DND-41 (cell line): Measurements from ENCODE around the gene RAD18.

ENCODE experiments used
- ATAC-seq: fragments of 200-7000 bp; cut with Tn5 transposase; 3 replicates; pipeline ENCODE4 v1.9.1; 2021; ENCODE audit warnings: low read depth; ENCODE audit not compliant: insufficient read depth
- DNase-seq: peaks from one replicate; pipeline ENCODE4 v3.0.0-alpha.2; 2020
- H2AFZ ChIP-seq: 2 replicates; pipeline ENCODE4 v1.6.0; 2012; ENCODE audit warnings: low read depth, low read length
- H3K27ac ChIP-seq: 2 replicates; pipeline ENCODE4 v1.5.1; 2012; ENCODE audit warnings: low read length, inconsistent platforms
- H3K27me3 ChIP-seq: fragments of 200-600 bp; sonication (generic); 2 replicates; pipeline ENCODE4 v1.6.0; 2012; ENCODE audit warnings: low read length, mild to moderate bottlenecking, inconsistent platforms; ENCODE audit not compliant: insufficient read depth, poor library complexity
- H3K36me3 ChIP-seq: 2 replicates; pipeline ENCODE4 v1.5.1; 2012; ENCODE audit warnings: low read length, inconsistent platforms; ENCODE audit not compliant: insufficient read depth
- H3K4me1 ChIP-seq: 2 replicates; pipeline ENCODE4 v1.5.1; 2012; ENCODE audit warnings: mild to moderate bottlenecking, low read length; ENCODE audit not compliant: insufficient read depth
- H3K4me2 ChIP-seq: 2 replicates; pipeline ENCODE4 v1.6.0; 2012; ENCODE audit warnings: mild to moderate bottlenecking, moderate library complexity, low read length, inconsistent platforms; ENCODE audit not compliant: insufficient read depth
- H3K4me3 ChIP-seq, 2 experiments: fragments of 200-600 bp in 1 of 2; shearing (Covaris generic) in 1 of 2; 2 replicates each; pipeline ENCODE4 v1.5.1; 2012 to 2016; ENCODE audit warnings: inconsistent platforms in 2 of 2, low read length in 2 of 2, mild to moderate bottlenecking in 2 of 2, low read depth in 1 of 2, moderate library complexity in 1 of 2
- H3K79me2 ChIP-seq: 2 replicates; pipeline ENCODE4 v1.6.0; 2012; ENCODE audit warnings: low read length, inconsistent platforms; ENCODE audit not compliant: insufficient read depth
- H3K9ac ChIP-seq: 2 replicates; pipeline ENCODE4 v1.6.0; 2012; ENCODE audit warnings: low read depth, mild to moderate bottlenecking, inconsistent platforms, low read length, moderate library complexity
- H3K9me3 ChIP-seq: 2 replicates; pipeline ENCODE4 v1.5.1; 2012; ENCODE audit warnings: low read length, moderate library complexity, mild to moderate bottlenecking, inconsistent platforms; ENCODE audit not compliant: insufficient read depth, severe bottlenecking
- H4K20me1 ChIP-seq: 2 replicates; pipeline ENCODE4 v1.6.0; 2012; ENCODE audit warnings: low read length; ENCODE audit not compliant: insufficient read depth
- CTCF ChIP-seq: IDR thresholded peaks from 2 replicates; pipeline ENCODE4 v1.5.1; 2012; ENCODE audit warnings: borderline replicate concordance, low read length, moderate library complexity, mild to moderate bottlenecking; ENCODE audit not compliant: poor library complexity, severe bottlenecking; ENCODE audit errors: extremely low read depth
- EZH2 ChIP-seq: IDR thresholded peaks from 3 replicates; pipeline ENCODE4 v1.6.1; 2012; ENCODE audit warnings: borderline replicate concordance, low read depth, mild to moderate bottlenecking, moderate library complexity, low read length, inconsistent platforms; ENCODE audit not compliant: severe bottlenecking

Gene RAD18

GRCh38 chr3:8856721-8857120, 106.6 kb downstream of the RAD18 start:
- Histone ChIP-seq H3K9me3 (no peaks in the 10 kb centered on the region), H4K20me1 (no peaks in the 10 kb centered on the region), H3K79me2 (no peaks in the 10 kb centered on the region), H3K36me3 (peaks cover 11% of the 10 kb centered on the region; the same call in 1 of the 2 replicates), H3K27me3 (no peaks in the 10 kb centered on the region), H3K4me2 (no peak overlapping the region), H2AFZ (no peak overlapping the region), H3K4me3 (no peak overlapping the region), H3K4me1 (no peaks in the 10 kb centered on the region), H3K9ac (no peak overlapping the region), H3K27ac (no peak overlapping the region)
- DNase-seq, result no peak
- ATAC-seq, result no peak
- TF ChIP-seq CTCF (no peak), EZH2 (no peak)

GRCh38 chr3:8856071-8856470, 107.2 kb downstream of the RAD18 start:
- Histone ChIP-seq H3K9me3 (no peaks in the 10 kb centered on the region), H3K27me3 (no peaks in the 10 kb centered on the region), H3K9ac (no peak overlapping the region), H4K20me1 (no peaks in the 10 kb centered on the region), H3K79me2 (no peaks in the 10 kb centered on the region), H3K36me3 (peaks cover 11% of the 10 kb centered on the region; the same call in 1 of the 2 replicates), H3K4me1 (no peaks in the 10 kb centered on the region), H3K4me3 (no peak overlapping the region), H3K4me2 (no peak overlapping the region), H3K27ac (no peak overlapping the region), H2AFZ (no peak overlapping the region)
- no peak for DNase-seq
- no peak for TF ChIP-seq CTCF
- no peak for TF ChIP-seq EZH2
- ATAC-seq, result no peak

GRCh38 chr3:8854656-8855055, 108.6 kb downstream of the RAD18 start:
- no peaks in the 10 kb centered on the region for H3K79me2 ChIP-seq
- no peaks in the 10 kb centered on the region for H3K9me3 ChIP-seq
- ATAC-seq (no peak), DNase-seq (no peak)
- H2AFZ ChIP-seq, result no peak overlapping the region
- H3K4me2 ChIP-seq, result no peak overlapping the region
- peaks cover 11% of the 10 kb centered on the region; the same call in 1 of the 2 replicates for H3K36me3 ChIP-seq
- no peak overlapping the region for H3K9ac ChIP-seq
- H3K4me3 ChIP-seq, result no peak overlapping the region
- no peaks in the 10 kb centered on the region for H3K4me1 ChIP-seq
- TF ChIP-seq CTCF (no peak), EZH2 (no peak)
- H3K27ac ChIP-seq, result no peak overlapping the region
- H4K20me1 ChIP-seq, result no peaks in the 10 kb centered on the region
- no peaks in the 10 kb centered on the region for H3K27me3 ChIP-seq

- ATAC-seq (no peak), DNase-seq (no peak)
- Histone ChIP-seq H3K36me3 (peaks cover 11% of the 10 kb centered on the region; the same call in 1 of the 2 replicates), H3K9ac (no peak overlapping the region), H3K27me3 (no peaks in the 10 kb centered on the region), H3K4me3 (no peak overlapping the region), H4K20me1 (no peaks in the 10 kb centered on the region), H3K9me3 (no peaks in the 10 kb centered on the region), H3K79me2 (no peaks in the 10 kb centered on the region), H2AFZ (no peak overlapping the region), H3K27ac (no peak overlapping the region), H3K4me2 (no peak overlapping the region), H3K4me1 (no peaks in the 10 kb centered on the region)
- no peak for TF ChIP-seq CTCF
- TF ChIP-seq EZH2, result no peak
Observed at GRCh38 chr3:8853081-8853480, 110.2 kb downstream of the RAD18 start.
